Fibroblast of lung (primary cell): ENCODE data around the gene ASB14.

Source experiments
- CTCF ChIP-seq, 2 donors: IDR thresholded peaks in 1 of 2; conservative IDR thresholded peaks in 1 of 2; 1 replicate in 1 of 2; 2 replicates in 1 of 2; pipeline ENCODE4 v1.5.1; 2011 to 2012; ENCODE audit warnings: low read length in 2 of 2, control low read depth in 1 of 2, inconsistent platforms in 1 of 2, low read depth in 1 of 2, mild to moderate bottlenecking in 1 of 2
- EZH2 ChIP-seq: IDR thresholded peaks from 2 replicates; pipeline ENCODE4 v1.5.1; 2012; ENCODE audit warnings: low read length, control low read depth, mild to moderate bottlenecking; ENCODE audit errors: missing control alignments

GRCh38 chr3:57274845-57275244 is 17.6 kb downstream of the ASB14 start:
- no peak for TF ChIP-seq CTCF (conservative IDR thresholded peaks at IDR 0.05 in 1 of 2, IDR thresholded peaks at IDR 0.05 in 1 of 2; ENCODE audit: low read depth in 1 of 2, low read length in 2 of 2)
- no peak for TF ChIP-seq EZH2
